HG02610 (cell line): ENCODE measurements around the gene PHACTR1.

ENCODE experiments used
- ATAC-seq: cut with Tn5 transposase; IDR thresholded peaks from one replicate; pipeline ENCODE4 v1.9.1; 2021; ENCODE audit warnings: mild to moderate bottlenecking, moderate library complexity; ENCODE audit not compliant: unreplicated experiment

The PHACTR1 gene

GRCh38 chr6:13091192-13091591, 374.6 kb downstream of the PHACTR1 start:
- no peak for ATAC-seq

GRCh38 chr6:13094781-13095425, 378.3 kb downstream of the PHACTR1 start:
- ATAC-seq: no peak

GRCh38 chr6:13096084-13096483, 379.5 kb downstream of the PHACTR1 start:
- no peak for ATAC-seq

GRCh38 chr6:13097454-13097853, 380.9 kb downstream of the PHACTR1 start:
- ATAC-seq: no peak

- ATAC-seq: no peak
Measured at GRCh38 chr6:13098006-13098405, 381.4 kb downstream of the PHACTR1 start.

- no peak for ATAC-seq
Measured at GRCh38 chr6:13098793-13099570, 382.4 kb downstream of the PHACTR1 start.

GRCh38 chr6:13099771-13100170, 383.2 kb downstream of the PHACTR1 start:
- no peak for ATAC-seq

GRCh38 chr6:13101409-13101808, 384.8 kb downstream of the PHACTR1 start:
- ATAC-seq: no peak

- ATAC-seq: no peak
Measured at GRCh38 chr6:13101985-13102384, 385.4 kb downstream of the PHACTR1 start.

GRCh38 chr6:13103169-13103568, 386.6 kb downstream of the PHACTR1 start:
- ATAC-seq: no peak

GRCh38 chr6:13105139-13105538, 388.6 kb downstream of the PHACTR1 start:
- ATAC-seq: no peak

- no peak for ATAC-seq
Measured at GRCh38 chr6:13112921-13113320, 396.4 kb downstream of the PHACTR1 start.

GRCh38 chr6:13113376-13113775, 396.8 kb downstream of the PHACTR1 start:
- ATAC-seq: no peak

- ATAC-seq: no peak
Measured at GRCh38 chr6:13113981-13114593, 397.5 kb downstream of the PHACTR1 start.

- ATAC-seq: no peak
Measured at GRCh38 chr6:13116155-13116554, 399.6 kb downstream of the PHACTR1 start.

GRCh38 chr6:13117570-13117969, 401.0 kb downstream of the PHACTR1 start:
- ATAC-seq: no peak

- ATAC-seq: no peak
Measured at GRCh38 chr6:13119549-13119948, 403.0 kb downstream of the PHACTR1 start.

GRCh38 chr6:13120483-13121482, 404.2 kb downstream of the PHACTR1 start:
- ATAC-seq: no peak

GRCh38 chr6:13124131-13124530, 407.6 kb downstream of the PHACTR1 start:
- no peak for ATAC-seq

GRCh38 chr6:13125841-13126240, 409.3 kb downstream of the PHACTR1 start:
- no peak for ATAC-seq
